ENCODE results near the gene GNA15.

GRCh38 chr19:3099347-3100145 is 36.3 kb upstream of the GNA15 start:
- TF ChIP-seq POLR2A (IDR thresholded peaks at IDR 0.05; ENCODE audit: low read length) (no peak), GATA1 (IDR thresholded peaks at IDR 0.05; ENCODE audit: low read depth, low read length) (no peak)

Data from erythroblast (primary cell).